ENCODE measurements around the gene RFXANK.

GRCh38 chr19:19193926-19194325, 1.9 kb downstream of the RFXANK start:
- TF ChIP-seq CTCF (IDR thresholded peaks at IDR 0.05) = no peak
- TF ChIP-seq RCOR1 (IDR thresholded peaks at IDR 0.05; ENCODE audit: low read depth, low read length) = no peak
- no peak for TF ChIP-seq MAZ (IDR thresholded peaks at IDR 0.05; ENCODE audit: borderline replicate concordance, low read depth, low read length)
- TF ChIP-seq JUNB (IDR thresholded peaks at IDR 0.05) = no peak
- no peak for TF ChIP-seq ZSCAN20 (CRISPR knock-in tag; IDR thresholded peaks at IDR 0.05)
- TF ChIP-seq BHLHE40 (IDR thresholded peaks at IDR 0.05; ENCODE audit: low read depth, low read length) = no peak
- TF ChIP-seq EP300 (IDR thresholded peaks at IDR 0.05) = no peak
- TF ChIP-seq, protein P1, sequence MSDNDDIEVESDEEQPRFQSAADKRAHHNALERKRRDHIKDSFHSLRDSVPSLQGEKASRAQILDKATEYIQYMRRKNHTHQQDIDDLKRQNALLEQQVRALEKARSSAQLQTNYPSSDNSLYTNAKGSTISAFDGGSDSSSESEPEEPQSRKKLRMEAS (IDR thresholded peaks at IDR 0.05) = no peak
- TF ChIP-seq CHD4 (IDR thresholded peaks at IDR 0.05; ENCODE audit: borderline replicate concordance) = no peak
